K562 (cell line): ENCODE data around the gene COL4A4. TPM values are rescaled to one million over a fixed set of nuclear protein-coding genes. Genes with fewer than 3 reads are reported as not detected.

Source experiments
- ATAC-seq: fragments of 200-7000 bp; cut with Tn5 transposase; 3 replicates; pipeline ENCODE4 v1.9.1; 2020; ENCODE audit warnings: moderate library complexity
- BruUV-seq: library from RNA; stranded (reverse); fragments of 400-500 nt; replicated peaks from 2 replicates; lab custom pipeline; 2021; lab: Mats Ljungman, UMichigan
- CTCF ChIA-PET: fragments of 300-600 bp; formaldehyde crosslinking; extraction: SDS; loops from one replicate; lab custom pipeline; 2021; ENCODE audit warnings: low intra/inter-chr PET ratio; lab: Yijun Ruan, JAX
- POLR2A ChIA-PET: fragments of 300-600, 350-650 bp; sonication (Branson Sonifier 250); formaldehyde crosslinking; extraction: SDS; loops from one replicate; lab custom pipeline; 2021; ENCODE audit warnings: antibody characterized with exemption, inconsistent platforms; lab: Yijun Ruan, JAX
- DNase-seq, 4 experiments: peaks; one replicate each; pipeline versions ENCODE4 v3.0.0 to v3.0.0-alpha.2; 2011 to 2018; ENCODE audit warnings: low spot score in 3 of 4, mixed read lengths in 3 of 4; ENCODE audit errors: extremely low read depth in 1 of 4
- FAIRE-seq: peaks from 2 replicates; lab custom pipeline; 2011; peaks lifted over from hg19 to GRCh38; lab: Jason Lieb, UNC
- H2AFZ ChIP-seq: 2 replicates; pipeline ENCODE4 v1.6.0; 2011; ENCODE audit warnings: low read depth, low read length, control low read depth, inconsistent platforms
- H3K27ac ChIP-seq: fragments of 200-600 bp; 3 replicates; pipeline ENCODE4 v1.8.0; 2011; ENCODE audit warnings: low read depth, mild to moderate bottlenecking, control low read depth, inconsistent platforms, low read length, moderate library complexity, mixed read lengths; ENCODE audit errors: extremely low read depth
- H3K27me3 ChIP-seq, 2 experiments: fragments of 300-600 bp in 1 of 2; 2 replicates in 1 of 2; 3 replicates in 1 of 2; pipeline versions ENCODE4 v1.6.0 to v1.8.0; 2011; ENCODE audit warnings: inconsistent platforms in 2 of 2, low read length in 2 of 2, mild to moderate bottlenecking in 1 of 2, mixed read lengths in 1 of 2, moderate library complexity in 1 of 2; ENCODE audit not compliant: control insufficient read depth in 2 of 2, insufficient read depth in 2 of 2
- H3K36me3 ChIP-seq: fragments of 300-600 bp; 3 replicates; pipeline ENCODE4 v1.8.0; 2011; ENCODE audit warnings: mild to moderate bottlenecking, low read length, inconsistent platforms; ENCODE audit not compliant: control insufficient read depth, insufficient read depth
- H3K4me1 ChIP-seq, 2 experiments: fragments of 200-600 bp in 1 of 2; replicated peaks in 1 of 2; 2 replicates in 1 of 2; 3 replicates in 1 of 2; pipeline versions ENCODE4 v1.5.1 to v1.8.0; 2011; ENCODE audit warnings: inconsistent platforms in 2 of 2, low read length in 2 of 2, mild to moderate bottlenecking in 1 of 2, mixed read lengths in 1 of 2, moderate library complexity in 1 of 2; ENCODE audit not compliant: control insufficient read depth in 2 of 2, insufficient read depth in 2 of 2
- H3K4me2 ChIP-seq: 2 replicates; pipeline ENCODE4 v1.6.1; 2011; ENCODE audit warnings: low read length, control low read depth, inconsistent platforms, mixed read lengths; ENCODE audit not compliant: insufficient read depth
- H3K4me3 ChIP-seq: fragments of 200-600 bp; sonication (generic), shearing (Covaris generic); 2 replicates; pipeline ENCODE4 v1.5.1; 2016; ENCODE audit warnings: control low read depth, inconsistent platforms
- H3K79me2 ChIP-seq: fragments of 200-600 bp; 3 replicates; pipeline ENCODE4 v1.8.0; 2011; ENCODE audit warnings: low read length, inconsistent platforms; ENCODE audit not compliant: control insufficient read depth, insufficient read depth
- H3K9ac ChIP-seq, 2 experiments: 2 replicates each; pipeline versions ENCODE4 v1.6.0 to v1.6.1; 2011; ENCODE audit warnings: low read depth in 2 of 2, low read length in 2 of 2, control low read depth in 1 of 2, inconsistent platforms in 1 of 2, mild to moderate bottlenecking in 1 of 2, mixed read lengths in 1 of 2; ENCODE audit not compliant: insufficient read depth in 1 of 2
- H3K9me1 ChIP-seq: one replicate; pipeline ENCODE4 v1.6.0; 2011; ENCODE audit warnings: inconsistent platforms, mild to moderate bottlenecking, low read length, moderate library complexity; ENCODE audit not compliant: control insufficient read depth, insufficient read depth
- H3K9me3 ChIP-seq: replicated peaks from 2 replicates; pipeline ENCODE4 v1.5.1; 2011; ENCODE audit warnings: low read depth, low read length, inconsistent platforms; ENCODE audit not compliant: control insufficient read depth, insufficient read depth
- H4K20me1 ChIP-seq: replicated peaks from 2 replicates; pipeline ENCODE4 v1.6.1; 2011; ENCODE audit warnings: low read length, inconsistent platforms, mixed read lengths; ENCODE audit not compliant: control insufficient read depth, insufficient read depth
- EZH2 ChIP-seq: IDR thresholded peaks from 2 replicates; pipeline ENCODE4 v1.6.1; 2012; ENCODE audit warnings: low read depth, mild to moderate bottlenecking, inconsistent platforms, low read length, borderline replicate concordance
- FOXJ2 ChIP-seq: fragments of 200-800 bp; sonication (Bioruptor generic); IDR thresholded peaks from 2 replicates; pipeline ENCODE4 v1.6.1; 2016; ENCODE audit warnings: missing genetic modification characterization, missing compliant biosample characterization
- HNRNPH1 ChIP-seq: fragments of 200-400 bp; formaldehyde crosslinking; optimal IDR thresholded peaks from 2 replicates; pipeline ENCODE3; 2017; ENCODE audit warnings: low read depth, mild to moderate bottlenecking, low read length, moderate library complexity
- MAFG ChIP-seq: fragments of 450-650 bp; conservative IDR thresholded peaks from 2 replicates; pipeline ENCODE4 v1.6.1; 2016; ENCODE audit warnings: missing genetic modification characterization, missing compliant biosample characterization
- MAZ ChIP-seq, 2 experiments: fragments of 450-650 bp in 1 of 2; sonication (generic) in 1 of 2; formaldehyde crosslinking; IDR thresholded peaks in 1 of 2; conservative IDR thresholded peaks in 1 of 2; 2 replicates each; pipeline versions ENCODE4 v1.4.0 to v1.5.0; 2020; ENCODE audit warnings: mild to moderate bottlenecking in 1 of 2, missing genetic modification reagents in 1 of 2
- NFE2 ChIP-seq: IDR thresholded peaks from 2 replicates; pipeline ENCODE4 v1.6.1; 2014; ENCODE audit warnings: antibody characterized with exemption, low read depth
- NFRKB ChIP-seq: fragments of 450-650 bp; IDR thresholded peaks from 2 replicates; pipeline ENCODE4 v1.6.1; 2016; ENCODE audit warnings: low read depth
- RBBP5 ChIP-seq: fragments of 200-600 bp; sonication (generic); IDR thresholded peaks from 2 replicates; pipeline ENCODE4 v1.6.1; 2012; ENCODE audit warnings: borderline replicate concordance, mild to moderate bottlenecking, low read length, control low read depth, inconsistent platforms; ENCODE audit not compliant: insufficient read depth, poor library complexity, severe bottlenecking
- SIRT6 ChIP-seq: IDR thresholded peaks from one replicate; pipeline ENCODE4 v1.6.1; 2012; ENCODE audit warnings: low read depth, mild to moderate bottlenecking, control low read depth, inconsistent platforms, low read length, moderate library complexity
- SMARCE1 ChIP-seq: fragments of 450-650 bp; IDR thresholded peaks from 2 replicates; pipeline ENCODE4 v1.7.1; 2016; ENCODE audit warnings: mild to moderate bottlenecking
- SP2 ChIP-seq: IDR thresholded peaks from 2 replicates; pipeline ENCODE4 v1.6.1; 2011; ENCODE audit warnings: mild to moderate bottlenecking, low read depth, low read length, moderate library complexity; ENCODE audit not compliant: poor library complexity, severe bottlenecking; ENCODE audit errors: extremely low read depth
- SUPT5H ChIP-seq: fragments of 450-650 bp; IDR thresholded peaks from 2 replicates; pipeline ENCODE4 v1.6.1; 2016
- ZFP30 ChIP-seq: fragments of 250-450 bp; sonication (Bioruptor Pico); IDR thresholded peaks from 2 replicates; pipeline ENCODE4 v1.8.0; 2022; ENCODE audit warnings: moderate library complexity, mild to moderate bottlenecking, inconsistent platforms, borderline replicate concordance
- ZNF133 ChIP-seq: fragments of 250-450 bp; sonication (Bioruptor Pico); IDR thresholded peaks from 2 replicates; pipeline ENCODE4 v1.4.0; 2020; ENCODE audit warnings: mild to moderate bottlenecking
- ZNF174 ChIP-seq: fragments of 250-450 bp; sonication (Bioruptor Pico); IDR thresholded peaks from 2 replicates; pipeline ENCODE4 v1.4.0; 2020; ENCODE audit warnings: mild to moderate bottlenecking
- WGBS: fragments of 100-300 bp; shearing (Covaris generic); methylation state at CpG from one replicate; pipeline ENCODE4 v1.1.6; 2016; ENCODE audit warnings: low coverage, mixed read lengths; ENCODE audit not compliant: insufficient coverage; ENCODE audit errors: missing lambda C conversion rate; 5-methylcytosine and 5-hydroxymethylcytosine counted together
- in situ Hi-C: fragments of 300-500 bp; cut with MboI; formaldehyde crosslinking; loops from 4 replicates; pipeline ENCODE4 v1.15.0; 2018; ENCODE audit warnings: inconsistent platforms, mixed read lengths
- intact Hi-C: fragments of 100-400 bp; cut with micrococcal nuclease; formaldehyde crosslinking; loops from 2 replicates; pipeline ENCODE4 v1.14.2; 2022
- polyA plus RNA-seq, 8 experiments: library from polyadenylated mRNA; depleted of rRNA in 4 of 8; stranded (reverse) in 5 of 8; unstranded in 3 of 8; fragments of >200 nt; fragmentation: Nextera tagmentation in 2 of 8; fragmentation: Illumina TruSeq in 1 of 8; extraction: Ambion mirVana in 2 of 8; extraction: Trizol in 1 of 8; gene quantifications; 2 replicates each; pipeline versions ENCODE4 v1.2.1 to v1.2.3, GENCODE V29; 2011 to 2014; ENCODE audit warnings: inconsistent platforms in 1 of 8, missing spikeins in 1 of 8
- total RNA-seq, 7 experiments: library from RNA; depleted of rRNA in 6 of 7; stranded (reverse); fragments of >200 nt in 6 of 7; fragmentation: Illumina TruSeq in 2 of 7; extraction: Trizol in 2 of 7; gene quantifications; 2 replicates each; pipeline versions ENCODE4 v1.2.1 to v1.2.3, GENCODE V29; 2011 to 2021; ENCODE audit warnings: low replicate concordance in 1 of 7

The COL4A4 gene
- total and polyA plus RNA-seq, 9 of the 15 experiments (the other 6 are each of a cell fraction or from before 2014, with no cell fraction given), result under 0.01 to 0.01 TPM; not detected in 7

- no peak for ATAC-seq
- intact Hi-C loops (no loop called here), in situ Hi-C loops (no loop called here)
- CTCF ChIA-PET, result no interaction called here
- no peaks in the 10 kb centered on the region for H4K20me1 ChIP-seq
- H3K4me2 ChIP-seq, result no peak overlapping the region
- no peak overlapping the region for H3K9ac ChIP-seq
- TF ChIP-seq ZNF133 (CRISPR knock-in tag), result no peak
- no peak for TF ChIP-seq SUPT5H
- no peak for TF ChIP-seq RBBP5
- TF ChIP-seq NFE2, result no peak
- no peak for TF ChIP-seq SP2
- no peak for TF ChIP-seq HNRNPH1
- no peak for TF ChIP-seq SIRT6
- no peak for TF ChIP-seq SMARCE1
- TF ChIP-seq ZFP30 (CRISPR knock-in tag), result no peak
- TF ChIP-seq EZH2, result no peak
- no peak for TF ChIP-seq NFRKB
- TF ChIP-seq MAZ (CRISPR knock-in tag; conservative IDR thresholded peaks at IDR 0.05 in 1 of 2, IDR thresholded peaks at IDR 0.05 in 1 of 2), result no peak
- TF ChIP-seq FOXJ2, result no peak
- TF ChIP-seq MAFG, result no peak
- no peak for TF ChIP-seq ZNF174 (CRISPR knock-in tag)
- H3K27me3 ChIP-seq, result no peaks in the 10 kb centered on the region
- no peak for FAIRE-seq
- POLR2A ChIA-PET, result no interaction called here
- 0% methylated on average over 2 of the region's 2 CpGs for WGBS
- no peaks in the 10 kb centered on the region for H3K36me3 ChIP-seq
- no peak overlapping the region for H3K4me3 ChIP-seq
- BruUV-seq, result no TSS peak
- no peak overlapping the region for H2AFZ ChIP-seq
- no peaks in the 10 kb centered on the region for H3K9me3 ChIP-seq
- no peaks in the 10 kb centered on the region for H3K9me1 ChIP-seq
- no peaks in the 10 kb centered on the region for H3K79me2 ChIP-seq
- no peak for DNase-seq
- H3K4me1 ChIP-seq, result no peaks in the 10 kb centered on the region
- no peak overlapping the region for H3K27ac ChIP-seq
Measured at GRCh38 chr2:227183657-227184367, 19.8 kb upstream of the COL4A4 start.
